SU-DHL-6 (cell line): ENCODE measurements around the gene LRATD1.

Experiments used
- CTCF ChIP-seq: fragments of 200-600 bp; sonication (generic); IDR thresholded peaks from one replicate; pipeline ENCODE4 v1.5.1; 2017; ENCODE audit warnings: antibody characterized with exemption, mild to moderate bottlenecking, low read length, moderate library complexity; ENCODE audit not compliant: insufficient read depth, poor library complexity, severe bottlenecking
- EZH2phosphoT487 ChIP-seq: fragments of 200-600 bp; sonication (generic), shearing (Covaris generic); conservative IDR thresholded peaks from 2 replicates; pipeline ENCODE4 v1.6.1; 2018; ENCODE audit warnings: mild to moderate bottlenecking, antibody characterized with exemption, low read length, moderate library complexity, mixed read lengths

GRCh38 chr2:14647714-14648113 is 15.2 kb downstream of the LRATD1 start:
- no peak for TF ChIP-seq CTCF
- no peak for TF ChIP-seq EZH2phosphoT487
